Vagina (tissue), 2 donors: Measurements from ENCODE around the gene AP2M1. TPM values are rescaled to one million over a fixed set of nuclear protein-coding genes. Genes with fewer than 3 reads are reported as not detected.
A peak's percentile ranks its signal among the peaks of the same experiment; 100 is the strongest.

Experiments used
- DNase-seq, 2 donors: peaks; one replicate each; pipeline ENCODE4 v3.0.0-alpha.2; 2017; ENCODE audit errors: extremely low spot score in 2 of 2
- H3K27ac ChIP-seq: fragments of 200-600 bp; sonication (generic); one replicate; pipeline ENCODE4 v1.5.1; 2019
- H3K27me3 ChIP-seq: fragments of 200-600 bp; sonication (generic); one replicate; pipeline ENCODE4 v1.5.1; 2019
- H3K36me3 ChIP-seq, 2 donors: fragments of 200-600 bp; sonication (generic); one replicate each; pipeline ENCODE4 v1.5.1; 2017 to 2019
- H3K4me1 ChIP-seq: fragments of 200-600 bp; sonication (generic); one replicate; pipeline ENCODE4 v1.5.1; 2019
- H3K4me3 ChIP-seq, 2 donors: fragments of 200-600 bp; sonication (generic); 1 replicate in 1 of 2; 2 replicates in 1 of 2; pipeline ENCODE4 v1.5.1; 2016 to 2019
- H3K9me3 ChIP-seq: fragments of 200-600 bp; sonication (generic); one replicate; pipeline ENCODE4 v1.5.1; 2019
- CTCF ChIP-seq, 3 experiments: fragments of 450-650 bp in 2 of 3; fragments of 200-600 bp in 1 of 3; sonication (generic) in 1 of 3; IDR thresholded peaks; one replicate each; pipeline ENCODE4 v1.5.1; 2017 to 2019; ENCODE audit warnings: antibody characterized with exemption in 3 of 3, mild to moderate bottlenecking in 2 of 3, moderate library complexity in 2 of 3
- POLR2A ChIP-seq, 2 donors: fragments of 450-650 bp; IDR thresholded peaks; one replicate each; pipeline ENCODE4 v1.6.1; 2017; ENCODE audit warnings: antibody characterized with exemption in 2 of 2, mild to moderate bottlenecking in 2 of 2, moderate library complexity in 2 of 2
- POLR2AphosphoS5 ChIP-seq, 2 donors: sonication (generic); formaldehyde crosslinking; IDR thresholded peaks; one replicate each; pipeline ENCODE4 v1.9.0; 2017; ENCODE audit warnings: antibody characterized with exemption in 2 of 2, mild to moderate bottlenecking in 2 of 2, low read depth in 1 of 2; ENCODE audit not compliant: insufficient read depth in 1 of 2
- intact Hi-C: fragments of 100-400 bp; cut with DNase I; formaldehyde crosslinking; loops from one replicate; pipeline ENCODE4 v1.15.1; 2023
- total RNA-seq: library from RNA; depleted of rRNA; stranded (reverse); fragments of >200 nt; gene quantifications from one replicate; pipeline ENCODE4 v1.2.3, GENCODE V29; 2016

AP2M1 gene
- total RNA-seq, 1 donor from 2014 or later, result 223 TPM

GRCh38 chr3:184142199-184142598 is 32.5 kb upstream of the AP2M1 start:
- DNase-seq, result no peak
- H3K4me3 ChIP-seq, result no peak overlapping the region
- H3K27ac ChIP-seq, result no peak overlapping the region
- peaks cover 6 to 75% of the 10 kb centered on the region in 2 donors for H3K36me3 ChIP-seq
- TF ChIP-seq POLR2A (IDR thresholded peaks at IDR 0.05) (no peak), CTCF (IDR thresholded peaks at IDR 0.05) (no peak), POLR2AphosphoS5 (IDR thresholded peaks at IDR 0.05; ENCODE audit: insufficient read depth in 1 of 2, low read depth in 1 of 2) (no peak)
- no peaks in the 10 kb centered on the region for H3K27me3 ChIP-seq
- intact Hi-C loops, result no loop called here
- H3K9me3 ChIP-seq, result no peaks in the 10 kb centered on the region
- H3K4me1 ChIP-seq, result peaks cover 18% of the 10 kb centered on the region

DNA sequence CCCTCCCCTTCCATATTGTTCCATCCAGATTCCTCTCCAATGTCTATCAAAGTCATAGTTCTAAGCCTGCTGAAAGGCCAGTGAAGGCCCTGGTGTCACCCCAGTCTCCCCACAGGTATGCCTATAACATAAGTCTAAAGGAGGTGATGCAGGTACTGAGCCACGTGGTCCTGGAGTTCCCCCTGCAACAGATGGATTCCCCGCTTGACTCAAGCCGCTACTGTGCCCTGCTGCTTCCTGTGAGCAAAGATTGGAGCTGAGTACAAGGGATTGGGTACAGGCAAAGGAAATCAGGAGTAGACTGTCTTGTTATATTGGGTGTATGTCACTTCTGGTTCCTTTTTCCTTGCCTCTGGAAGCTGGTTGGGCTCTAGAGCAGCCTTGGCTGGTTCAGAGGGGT is 31.3 kb upstream of the AP2M1 start:
- Histone ChIP-seq H3K4me3 (no peak overlapping the region), H3K36me3 (peaks cover 6 to 75% of the 10 kb centered on the region in 2 donors), H3K9me3 (no peaks in the 10 kb centered on the region), H3K27ac (no peak overlapping the region), H3K27me3 (no peaks in the 10 kb centered on the region), H3K4me1 (peaks cover 10% of the 10 kb centered on the region)
- intact Hi-C loops, result no loop called here
- TF ChIP-seq POLR2A (IDR thresholded peaks at IDR 0.05) (no peak), CTCF (IDR thresholded peaks at IDR 0.05) (no peak), POLR2AphosphoS5 (IDR thresholded peaks at IDR 0.05; ENCODE audit: insufficient read depth in 1 of 2, low read depth in 1 of 2) (no peak)
- no peak for DNase-seq

GRCh38 chr3:184144505-184144904 is 30.1 kb upstream of the AP2M1 start:
- DNase-seq, result no peak
- Histone ChIP-seq H3K4me1 (peaks cover 10% of the 10 kb centered on the region), H3K36me3 (peaks cover 6 to 68% of the 10 kb centered on the region in 2 donors), H3K27me3 (no peaks in the 10 kb centered on the region), H3K9me3 (no peaks in the 10 kb centered on the region), H3K4me3 (no peak overlapping the region), H3K27ac (no peak overlapping the region)
- intact Hi-C loops, result no loop called here
- TF ChIP-seq POLR2A (IDR thresholded peaks at IDR 0.05), result no peak
- TF ChIP-seq POLR2AphosphoS5 (IDR thresholded peaks at IDR 0.05; ENCODE audit: insufficient read depth in 1 of 2, low read depth in 1 of 2), result no peak
- TF ChIP-seq CTCF (IDR thresholded peaks at IDR 0.05), result no peak

DNA sequence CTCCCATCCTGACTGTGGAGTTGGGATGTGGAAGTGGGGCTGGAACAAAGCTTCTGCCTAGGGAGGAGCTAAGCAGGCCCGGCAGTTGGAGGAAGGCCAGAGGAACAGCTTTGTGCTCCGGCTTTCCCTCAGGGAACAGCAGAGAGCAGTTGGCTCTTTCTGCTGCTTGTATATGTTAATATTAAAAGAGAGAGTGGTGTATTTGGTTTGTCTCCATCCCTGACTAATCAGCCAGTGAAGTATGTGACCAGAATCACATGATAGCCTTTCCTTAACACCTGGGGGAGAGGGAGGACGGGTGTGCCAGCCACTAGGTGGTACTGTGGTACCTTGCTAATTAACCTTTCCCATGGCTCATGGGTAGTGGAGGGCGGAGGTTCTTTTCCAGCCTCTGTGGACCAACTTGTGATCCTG is 29.5 kb upstream of the AP2M1 start:
- no peaks in the 10 kb centered on the region for H3K9me3 ChIP-seq
- TF ChIP-seq CTCF (IDR thresholded peaks at IDR 0.05) (peak in 1 of 3 experiments; percentile 24), POLR2AphosphoS5 (IDR thresholded peaks at IDR 0.05; ENCODE audit: insufficient read depth in 1 of 2, low read depth in 1 of 2) (no peak), POLR2A (IDR thresholded peaks at IDR 0.05) (no peak)
- no peak for DNase-seq
- no peak overlapping the region for H3K27ac ChIP-seq
- intact Hi-C loops, result no loop called here
- H3K36me3 ChIP-seq, result peaks cover 6 to 62% of the 10 kb centered on the region in 2 donors
- H3K4me1 ChIP-seq, result peaks cover 10% of the 10 kb centered on the region
- no peaks in the 10 kb centered on the region for H3K27me3 ChIP-seq
- no peak overlapping the region for H3K4me3 ChIP-seq

DNA sequence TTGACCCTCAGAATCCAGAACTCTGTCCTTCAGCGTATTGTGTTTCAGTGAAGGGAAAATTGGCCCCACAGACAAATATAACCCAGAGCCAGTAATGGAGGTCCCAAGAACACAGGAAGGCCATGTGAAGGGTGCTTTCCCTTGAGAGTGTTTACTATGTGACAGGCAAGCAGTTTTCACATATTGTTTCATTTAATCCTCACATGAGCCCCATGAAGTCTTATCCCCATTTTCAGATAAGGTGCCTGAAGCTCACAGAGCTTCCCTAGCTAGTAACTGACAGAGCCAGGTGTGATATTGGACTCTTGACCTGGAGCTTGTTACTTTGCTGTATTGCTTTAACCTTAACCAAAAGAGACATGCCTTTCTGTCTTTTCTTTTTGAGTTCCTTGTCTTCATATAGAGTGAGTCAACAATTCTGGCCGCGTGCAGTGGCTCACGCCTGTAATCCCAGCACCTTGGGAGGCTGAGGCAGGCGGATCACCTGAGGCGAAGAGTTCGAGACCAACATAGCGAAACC is 28.8 kb upstream of the AP2M1 start:
- intact Hi-C loops, result no loop called here
- Histone ChIP-seq H3K4me3 (no peak overlapping the region), H3K27me3 (no peaks in the 10 kb centered on the region), H3K4me1 (peaks cover 10% of the 10 kb centered on the region), H3K27ac (no peak overlapping the region), H3K9me3 (no peaks in the 10 kb centered on the region), H3K36me3 (peaks cover 6 to 55% of the 10 kb centered on the region in 2 donors)
- no peak for DNase-seq
- no peak for TF ChIP-seq CTCF (IDR thresholded peaks at IDR 0.05)
- TF ChIP-seq POLR2A (IDR thresholded peaks at IDR 0.05), result no peak
- no peak for TF ChIP-seq POLR2AphosphoS5 (IDR thresholded peaks at IDR 0.05; ENCODE audit: insufficient read depth in 1 of 2, low read depth in 1 of 2)
